GM18951 (cell line): ENCODE results near the gene NUDCD3.

Source experiments
- POLR2A ChIP-seq: IDR thresholded peaks from 4 replicates; pipeline ENCODE4 v1.6.1; 2011; ENCODE audit warnings: mild to moderate bottlenecking; ENCODE audit not compliant: insufficient read length, insufficient read depth; ENCODE audit errors: extremely low read depth
- in situ Hi-C: fragments of 300-500 bp; cut with MboI; formaldehyde crosslinking; loops from one replicate; pipeline ENCODE4 v1.12.0; 2022; ENCODE audit warnings: low sequenced_read_pairs, mixed read lengths, inconsistent platforms; ENCODE audit not compliant: unreplicated experiment

Gene NUDCD3

DNA sequence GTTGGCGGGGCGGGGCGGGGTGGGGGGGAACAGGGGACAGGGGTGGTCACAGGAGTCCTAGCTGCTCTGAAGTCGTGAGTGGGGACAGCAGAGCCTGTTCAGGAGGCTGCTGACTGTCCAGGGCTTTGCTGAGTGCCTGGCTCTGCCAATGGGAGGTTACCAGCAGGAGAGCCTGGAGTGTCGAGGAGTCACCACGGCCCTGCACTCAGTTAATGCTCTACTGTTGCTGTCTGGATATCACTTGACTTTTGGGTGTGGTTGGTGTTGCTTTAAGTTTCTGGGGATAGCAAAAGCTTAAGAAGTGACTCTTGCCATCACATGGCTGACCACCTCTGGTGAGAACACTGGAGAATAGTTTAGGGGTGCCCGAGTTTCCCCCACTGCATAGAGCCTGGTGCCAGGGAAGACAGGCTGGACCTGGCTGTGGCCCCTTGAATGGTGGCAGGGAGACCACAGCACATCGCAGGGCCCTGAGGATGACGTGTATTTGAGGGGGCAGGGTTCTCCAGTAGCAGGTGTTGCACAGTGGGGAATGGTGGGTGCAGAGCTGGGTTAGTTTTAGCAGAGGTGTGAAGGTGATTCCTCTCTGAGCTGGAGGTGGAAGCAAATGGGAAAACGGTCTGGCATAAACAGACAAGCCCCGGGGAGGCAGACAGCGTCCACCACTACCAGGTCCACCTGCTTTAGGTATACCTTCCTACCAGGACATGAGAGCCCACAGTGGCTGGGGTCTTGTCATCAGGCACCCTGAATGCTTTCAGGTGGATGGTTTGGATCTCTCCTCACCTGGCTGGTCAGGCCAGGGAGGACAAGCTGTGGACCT lies 110.9 kb downstream of the NUDCD3 start:
- in situ Hi-C loops = no loop called here
- TF ChIP-seq POLR2A = no peak

GRCh38 chr7:44378744-44379143 lies 111.7 kb downstream of the NUDCD3 start:
- in situ Hi-C loops = no loop called here
- no peak for TF ChIP-seq POLR2A

GRCh38 chr7:44377681-44378421 lies 112.6 kb downstream of the NUDCD3 start:
- in situ Hi-C loops = no loop called here
- TF ChIP-seq POLR2A = no peak

DNA sequence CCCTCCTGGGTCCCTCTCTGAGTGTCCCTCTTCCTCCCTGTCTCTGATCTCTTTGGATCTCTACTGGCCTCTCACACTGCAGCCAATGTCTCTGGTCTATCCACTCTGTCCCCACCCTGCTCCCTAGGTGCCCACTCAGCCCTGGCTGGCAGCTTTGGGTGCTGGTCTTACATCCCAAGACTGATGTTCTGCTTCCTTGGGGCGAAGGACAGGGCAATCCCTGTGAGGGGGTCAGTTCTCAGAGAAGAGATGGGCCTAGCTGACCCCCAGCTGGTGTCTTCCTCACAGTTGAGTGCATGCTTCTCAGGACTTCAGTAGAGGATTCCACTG lies 113.4 kb downstream of the NUDCD3 start:
- in situ Hi-C loops = no loop called here
- no peak for TF ChIP-seq POLR2A

DNA sequence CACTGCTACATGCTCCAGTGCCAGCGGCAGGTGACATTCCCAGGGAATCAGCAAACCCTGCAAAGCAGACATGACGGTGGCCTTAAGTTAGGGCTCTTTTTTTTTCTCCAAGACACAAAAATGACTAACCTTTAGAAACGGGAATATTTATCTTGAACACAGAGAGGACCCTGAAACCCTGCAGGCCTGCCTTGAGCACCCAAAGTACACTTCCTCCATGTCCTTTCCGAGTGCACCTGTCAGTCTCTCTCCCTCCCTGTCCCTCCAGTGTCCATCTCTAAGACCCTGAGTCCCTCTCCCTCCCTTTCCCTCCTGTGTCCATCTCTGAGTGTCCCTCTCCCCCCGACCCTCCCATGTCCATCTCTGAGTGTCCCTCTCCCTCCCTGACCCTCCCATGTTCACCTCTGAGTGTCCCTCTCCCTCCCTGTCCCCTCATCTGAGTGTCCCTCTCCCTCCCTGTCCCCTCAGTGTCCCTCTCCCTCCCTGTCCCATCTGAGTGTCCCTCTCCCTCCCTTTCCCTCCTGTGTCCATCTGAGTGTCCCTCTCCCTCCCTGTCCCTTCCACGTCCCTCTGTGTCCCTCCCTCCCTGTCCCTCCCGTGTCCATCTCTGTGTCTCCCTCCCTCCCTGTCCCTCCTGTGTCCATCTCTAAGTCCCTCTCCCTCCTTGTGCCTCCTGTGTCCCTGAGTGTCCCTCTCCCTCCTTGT lies 113.9 kb downstream of the NUDCD3 start:
- no peak for TF ChIP-seq POLR2A
- in situ Hi-C loops = no loop called here

DNA sequence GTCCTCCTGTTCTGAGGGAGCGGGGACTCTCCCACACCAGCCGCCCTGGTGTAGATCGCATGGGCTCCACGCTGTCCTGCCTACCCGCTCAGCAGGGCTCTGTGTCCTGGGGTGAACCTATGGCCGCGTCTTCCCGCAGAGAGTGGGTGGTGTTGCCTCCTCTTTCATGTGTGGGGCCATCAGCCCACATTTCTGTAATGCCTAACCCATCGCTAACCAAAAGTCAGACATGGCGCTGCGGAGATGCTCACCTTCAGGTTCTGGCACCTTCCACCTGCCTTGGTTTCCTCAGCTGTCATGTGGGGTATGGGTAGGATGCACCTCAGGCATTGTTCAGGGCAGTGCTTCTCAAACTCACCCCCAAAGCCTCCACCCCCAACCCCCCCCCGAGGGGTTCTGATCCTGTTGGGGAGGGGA lies 114.5 kb downstream of the NUDCD3 start:
- no peak for TF ChIP-seq POLR2A
- in situ Hi-C loops = no loop called here

- no peak for TF ChIP-seq POLR2A
- in situ Hi-C loops = no loop called here
These were observed 115.2 kb downstream of the NUDCD3 start for GRCh38 chr7:44375236-44375699.

DNA sequence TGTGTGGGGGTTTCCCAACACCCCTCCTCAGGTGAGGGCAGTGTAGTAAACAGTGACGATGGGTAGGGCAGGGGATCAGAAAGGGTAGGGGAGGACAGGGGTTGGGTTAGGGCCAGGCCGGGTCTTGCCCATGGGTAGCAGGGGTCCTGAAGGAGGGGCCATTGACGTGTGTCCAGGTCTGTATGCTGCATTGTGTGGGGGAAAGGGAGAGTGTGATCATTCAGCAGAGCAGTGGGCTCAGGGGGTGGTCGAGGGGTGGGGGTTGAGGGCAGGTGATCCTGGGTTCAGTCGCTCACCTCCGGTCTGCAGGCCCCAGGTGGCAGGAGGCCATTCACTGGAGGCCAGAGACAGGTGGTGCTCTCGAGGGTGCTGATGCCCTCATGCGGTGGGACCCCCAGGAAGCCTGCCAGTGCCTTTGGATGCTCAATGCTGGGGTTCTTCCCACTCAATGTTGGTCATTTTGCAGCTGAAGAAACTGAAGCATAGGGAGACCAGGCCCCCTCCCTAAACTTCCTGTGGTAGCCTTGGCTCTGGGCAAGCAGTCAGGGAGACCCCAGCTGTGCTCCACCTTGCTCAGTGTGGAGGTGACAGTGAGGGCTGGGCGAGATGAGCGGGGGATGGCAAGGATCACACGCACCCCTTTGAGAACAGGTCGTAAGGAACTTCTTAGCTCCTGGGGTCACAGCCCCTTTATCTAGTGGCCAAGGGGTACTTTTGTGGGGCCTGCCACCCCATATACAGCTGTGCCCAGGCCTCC lies 116.3 kb downstream of the NUDCD3 start:
- in situ Hi-C loops = no loop called here
- TF ChIP-seq POLR2A = no peak

- in situ Hi-C loops = no loop called here
These were observed 117.1 kb downstream of the NUDCD3 start for GRCh38 chr7:44373418-44373740.

GRCh38 chr7:44372560-44373417 lies 117.7 kb downstream of the NUDCD3 start:
- in situ Hi-C loops = no loop called here
- no peak for TF ChIP-seq POLR2A

More at GRCh38 chr7:44373418-44373740, 117.1 kb downstream of the NUDCD3 start:
- TF ChIP-seq POLR2A = no peak

- TF ChIP-seq POLR2A = no peak
- in situ Hi-C loops = no loop called here
These were observed 121.6 kb downstream of the NUDCD3 start for GRCh38 chr7:44368885-44369284.

DNA sequence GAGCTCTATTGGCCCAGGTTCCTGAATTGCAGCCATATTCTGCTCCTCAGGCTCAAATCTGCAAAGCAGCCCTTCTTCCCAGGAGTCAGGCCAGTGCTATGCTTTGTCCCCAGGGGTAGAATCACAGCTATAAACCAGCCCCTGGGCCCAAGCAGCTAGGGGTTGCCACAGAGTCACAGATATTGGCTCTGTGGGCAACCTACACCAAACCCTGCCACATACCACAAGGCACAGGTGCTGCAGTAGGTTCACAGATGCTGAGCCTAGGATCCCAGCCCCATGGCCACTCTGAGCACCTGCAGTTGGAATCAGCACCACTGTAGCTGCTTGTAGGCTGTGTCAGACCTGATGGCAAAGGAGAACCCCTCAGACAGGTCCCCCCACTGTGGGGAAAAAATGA lies 122.0 kb downstream of the NUDCD3 start:
- in situ Hi-C loops = no loop called here
- TF ChIP-seq POLR2A = no peak

GRCh38 chr7:44367475-44368043 lies 122.9 kb downstream of the NUDCD3 start:
- in situ Hi-C loops = no loop called here
- TF ChIP-seq POLR2A = no peak
